Measurements from ENCODE around the gene SH2D2A.

The SH2D2A gene

GRCh38 chr1:156801409-156802121 lies 15.1 kb downstream of the SH2D2A start:
- no peak for DNase-seq

- DNase-seq = peak; percentile 59
These were observed 19.3 kb downstream of the SH2D2A start for GRCh38 chr1:156797212-156797871.

GRCh38 chr1:156796340-156797097 lies 20.1 kb downstream of the SH2D2A start:
- no peak for DNase-seq

GRCh38 chr1:156795787-156796186 lies 20.9 kb downstream of the SH2D2A start:
- DNase-seq = no peak

GRCh38 chr1:156795374-156795733 lies 21.3 kb downstream of the SH2D2A start:
- DNase-seq = no peak

- no peak for DNase-seq
These were observed 21.9 kb downstream of the SH2D2A start for GRCh38 chr1:156794506-156795373.

- DNase-seq = no peak
These were observed 26.9 kb downstream of the SH2D2A start for GRCh38 chr1:156789621-156790318.

GRCh38 chr1:156788136-156788535 lies 28.5 kb downstream of the SH2D2A start:
- no peak for DNase-seq

- no peak for DNase-seq
These were observed 30.0 kb downstream of the SH2D2A start for GRCh38 chr1:156786640-156787039.

GRCh38 chr1:156785458-156785857 lies 31.2 kb downstream of the SH2D2A start:
- no peak for DNase-seq

- no peak for DNase-seq
These were observed 35.0 kb downstream of the SH2D2A start for GRCh38 chr1:156781585-156782186.

- DNase-seq = no peak
These were observed 39.1 kb downstream of the SH2D2A start for GRCh38 chr1:156777573-156777972.

- no peak for DNase-seq
These were observed 39.7 kb downstream of the SH2D2A start for GRCh38 chr1:156776942-156777341.

GRCh38 chr1:156775799-156776198 lies 40.8 kb downstream of the SH2D2A start:
- no peak for DNase-seq

GRCh38 chr1:156773607-156774006 lies 43.0 kb downstream of the SH2D2A start:
- no peak for DNase-seq

GRCh38 chr1:156772728-156773497 lies 43.7 kb downstream of the SH2D2A start:
- DNase-seq = no peak

- DNase-seq = no peak
These were observed 44.4 kb downstream of the SH2D2A start for GRCh38 chr1:156772222-156772621.

- no peak for DNase-seq
These were observed 47.9 kb downstream of the SH2D2A start for GRCh38 chr1:156768610-156769295.

GRCh38 chr1:156767879-156768604 lies 48.6 kb downstream of the SH2D2A start:
- DNase-seq = peak; percentile 67

All from femur (tissue), 1 donor.